Gastroesophageal sphincter (tissue), 3 donors: ENCODE measurements around the gene RAB13.

Experiments used
- POLR2A ChIP-seq, 2 donors: fragments of 450-650 bp; IDR thresholded peaks; one replicate each; pipeline ENCODE4 v1.6.1; 2017; ENCODE audit warnings: antibody characterized with exemption in 2 of 2, mild to moderate bottlenecking in 2 of 2, moderate library complexity in 1 of 2
- POLR2AphosphoS5 ChIP-seq: sonication (generic); formaldehyde crosslinking; IDR thresholded peaks from one replicate; pipeline ENCODE4 v1.6.1; 2017; ENCODE audit warnings: antibody characterized with exemption
- TF ChIP-seq, protein P1 (sequence below), 4 experiments: fragments of 200-600 bp in 2 of 4; fragments of 450-650 bp in 2 of 4; sonication (generic) in 1 of 4; IDR thresholded peaks; one replicate each; pipeline ENCODE4 v1.5.1; 2017 to 2019; ENCODE audit warnings: antibody characterized with exemption in 4 of 4, mild to moderate bottlenecking in 2 of 4, moderate library complexity in 2 of 4

DNA sequence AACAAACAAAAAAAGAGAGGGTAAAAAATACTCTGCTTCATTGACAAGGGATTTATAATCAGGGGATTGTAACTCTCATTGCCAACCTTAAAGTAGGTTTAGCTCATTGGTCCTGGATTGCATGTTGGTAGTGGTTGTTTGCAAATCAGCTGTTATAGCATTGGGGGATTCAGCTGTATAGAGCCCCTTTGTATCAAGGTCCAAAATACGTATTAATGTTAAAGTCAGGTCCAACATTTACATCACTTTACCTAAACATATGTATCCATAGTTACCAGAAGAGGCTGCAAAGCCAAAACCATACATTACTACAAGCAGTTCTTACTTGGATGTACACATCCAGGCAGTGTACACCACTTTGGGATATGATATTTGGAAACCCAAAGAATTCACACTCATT lies 33.8 kb upstream of the RAB13 start:
- TF ChIP-seq, protein P1, sequence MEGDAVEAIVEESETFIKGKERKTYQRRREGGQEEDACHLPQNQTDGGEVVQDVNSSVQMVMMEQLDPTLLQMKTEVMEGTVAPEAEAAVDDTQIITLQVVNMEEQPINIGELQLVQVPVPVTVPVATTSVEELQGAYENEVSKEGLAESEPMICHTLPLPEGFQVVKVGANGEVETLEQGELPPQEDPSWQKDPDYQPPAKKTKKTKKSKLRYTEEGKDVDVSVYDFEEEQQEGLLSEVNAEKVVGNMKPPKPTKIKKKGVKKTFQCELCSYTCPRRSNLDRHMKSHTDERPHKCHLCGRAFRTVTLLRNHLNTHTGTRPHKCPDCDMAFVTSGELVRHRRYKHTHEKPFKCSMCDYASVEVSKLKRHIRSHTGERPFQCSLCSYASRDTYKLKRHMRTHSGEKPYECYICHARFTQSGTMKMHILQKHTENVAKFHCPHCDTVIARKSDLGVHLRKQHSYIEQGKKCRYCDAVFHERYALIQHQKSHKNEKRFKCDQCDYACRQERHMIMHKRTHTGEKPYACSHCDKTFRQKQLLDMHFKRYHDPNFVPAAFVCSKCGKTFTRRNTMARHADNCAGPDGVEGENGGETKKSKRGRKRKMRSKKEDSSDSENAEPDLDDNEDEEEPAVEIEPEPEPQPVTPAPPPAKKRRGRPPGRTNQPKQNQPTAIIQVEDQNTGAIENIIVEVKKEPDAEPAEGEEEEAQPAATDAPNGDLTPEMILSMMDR (IDR thresholded peaks at IDR 0.05): no peak
- no peak for TF ChIP-seq POLR2AphosphoS5
- TF ChIP-seq POLR2A (IDR thresholded peaks at IDR 0.05): no peak
